Mucosa of gallbladder (tissue), 1 donor: Measurements from ENCODE around the gene SUMO2. TPM values are rescaled to one million over a fixed set of nuclear protein-coding genes. Genes with fewer than 3 reads are reported as not detected.
A peak's percentile ranks its signal among the peaks of the same experiment; 100 is the strongest.
"Not testable (repeated sequence)": the region's sequence is repeated elsewhere in the genome, so short reads cannot be mapped to it uniquely, and the experiment has no call there.

Experiments
- DNase-seq: peaks from one replicate; pipeline ENCODE4 v3.0.0-alpha.2; 2020; ENCODE audit warnings: low spot score
- total RNA-seq: library from RNA; stranded (reverse); gene quantifications from one replicate; pipeline ENCODE4 v1.2.1, GENCODE V29; 2021
- donor health status: DM: no; HTN: no; CAD: no.

SUMO2 gene
- 353 TPM for total RNA-seq

- peak; percentile 96 for DNase-seq
Observed at GRCh38 chr17:75182569-75183436, at the start of gene SUMO2. TSS of gene SUMO2 (minus strand) at chr17:75182959. CDS start at chr17:75182834, 125 bp downstream.

GRCh38 chr17:75231741-75232464, 49.1 kb upstream of the SUMO2 start:
- no peak for DNase-seq

GRCh38 chr17:75231071-75231470, 48.3 kb upstream of the SUMO2 start:
- no peak for DNase-seq

GRCh38 chr17:75228847-75229246, 46.1 kb upstream of the SUMO2 start:
- no peak for DNase-seq

- DNase-seq = no peak
Observed at GRCh38 chr17:75228305-75228704, 45.5 kb upstream of the SUMO2 start.

GRCh38 chr17:75227729-75228128, 45.0 kb upstream of the SUMO2 start:
- DNase-seq = no peak

- DNase-seq = no peak
Observed at GRCh38 chr17:75225016-75225415, 42.3 kb upstream of the SUMO2 start.

- no peak for DNase-seq
Observed at GRCh38 chr17:75219815-75220214, 37.1 kb upstream of the SUMO2 start.

- DNase-seq = no peak
Observed at GRCh38 chr17:75218131-75218530, 35.4 kb upstream of the SUMO2 start.

- DNase-seq = no peak
Observed at GRCh38 chr17:75209061-75209460, 26.3 kb upstream of the SUMO2 start.

GRCh38 chr17:75208161-75208560, 25.4 kb upstream of the SUMO2 start:
- no peak for DNase-seq

- no peak for DNase-seq
Observed at GRCh38 chr17:75207760-75208159, 25.0 kb upstream of the SUMO2 start.

GRCh38 chr17:75207050-75207407, 24.3 kb upstream of the SUMO2 start:
- not testable (repeated sequence) for DNase-seq

- DNase-seq = no peak
Observed at GRCh38 chr17:75205793-75206163, 23.0 kb upstream of the SUMO2 start.

- DNase-seq = peak; percentile 93
Observed at GRCh38 chr17:75205037-75205792, 22.5 kb upstream of the SUMO2 start, which contains the start of gene NUP85. TSS of gene NUP85 (plus strand) at chr17:75205679. CDS start at chr17:75205762, 83 bp downstream.

GRCh38 chr17:75199886-75200618, 17.3 kb upstream of the SUMO2 start:
- DNase-seq = no peak

- DNase-seq = no peak
Observed at GRCh38 chr17:75194879-75195278, 12.1 kb upstream of the SUMO2 start.

GRCh38 chr17:75191584-75191983, 8.8 kb upstream of the SUMO2 start:
- DNase-seq = no peak

GRCh38 chr17:75188614-75189013, 5.9 kb upstream of the SUMO2 start:
- DNase-seq = no peak

GRCh38 chr17:75183999-75184884, 1.5 kb upstream of the SUMO2 start:
- no peak for DNase-seq

- DNase-seq = peak; percentile 45
Observed at GRCh38 chr17:75182319-75182568, 515 bp downstream of the SUMO2 start.
